Fibroblast of mammary gland (primary cell): Measurements from ENCODE around the gene HMX3.
"Not testable (repeated sequence)": the region's sequence is repeated elsewhere in the genome, so short reads cannot be mapped to it uniquely, and the experiment has no call there.

ENCODE experiments used
- DNase-seq: peaks from one replicate; pipeline ENCODE4 v3.0.0-alpha.2; 2010; ENCODE audit warnings: low read depth
- H3K4me3 ChIP-seq: 2 replicates; pipeline ENCODE4 v1.5.1; 2011; ENCODE audit warnings: low read depth, mild to moderate bottlenecking, low read length, moderate library complexity; ENCODE audit not compliant: control insufficient read depth
- CTCF ChIP-seq: conservative IDR thresholded peaks from 2 replicates; pipeline ENCODE4 v1.5.1; 2011; ENCODE audit warnings: low read depth, low read length, inconsistent platforms; ENCODE audit not compliant: control insufficient read depth, insufficient read depth

Gene HMX3

GRCh38 chr10:123158682-123159081 is 22.9 kb downstream of the HMX3 start:
- no peak for TF ChIP-seq CTCF
- no peak overlapping the region for H3K4me3 ChIP-seq
- DNase-seq, result no peak

- no peak for TF ChIP-seq CTCF
- DNase-seq, result no peak
- no peak overlapping the region for H3K4me3 ChIP-seq
Observed at GRCh38 chr10:123160311-123160980, 24.7 kb downstream of the HMX3 start.

DNA sequence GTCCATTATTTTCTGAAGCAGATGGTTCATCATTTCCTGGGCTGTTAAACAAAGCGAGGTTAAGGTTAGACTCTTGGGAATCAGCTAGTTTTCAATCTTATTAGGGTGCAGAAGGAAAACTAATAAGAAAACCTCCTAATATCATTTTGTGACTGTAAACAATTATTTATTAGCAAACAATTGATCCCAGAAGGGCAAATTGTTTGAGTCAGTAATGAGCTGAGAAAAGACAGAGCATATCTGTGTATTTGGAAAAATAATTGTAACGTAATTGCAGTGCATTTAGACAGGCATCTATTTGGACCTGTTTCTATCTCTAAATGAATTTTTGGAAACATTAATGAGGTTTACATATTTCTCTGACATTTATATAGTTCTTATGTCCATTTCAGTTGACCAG is 28.5 kb downstream of the HMX3 start:
- no peak for DNase-seq
- no peak overlapping the region for H3K4me3 ChIP-seq
- no peak for TF ChIP-seq CTCF

- no peak for TF ChIP-seq CTCF
- DNase-seq, result no peak
- H3K4me3 ChIP-seq, result no peak overlapping the region
Observed at GRCh38 chr10:123165445-123166072, 29.8 kb downstream of the HMX3 start.

- H3K4me3 ChIP-seq, result no peak overlapping the region
- DNase-seq, result no peak
- TF ChIP-seq CTCF, result no peak
Observed at GRCh38 chr10:123166618-123167017, 30.8 kb downstream of the HMX3 start.

GRCh38 chr10:123170961-123171360 is 35.2 kb downstream of the HMX3 start:
- TF ChIP-seq CTCF, result no peak
- DNase-seq, result no peak
- no peak overlapping the region for H3K4me3 ChIP-seq

GRCh38 chr10:123171616-123172015 is 35.8 kb downstream of the HMX3 start:
- H3K4me3 ChIP-seq, DNase-seq: not testable (repeated sequence)
